ENCODE measurements around the gene CLC. TPM values are rescaled to one million over a fixed set of nuclear protein-coding genes. Genes with fewer than 3 reads are reported as not detected.

Gene CLC
- total RNA-seq, 6 experiments from 2014 or later = not detected

DNA sequence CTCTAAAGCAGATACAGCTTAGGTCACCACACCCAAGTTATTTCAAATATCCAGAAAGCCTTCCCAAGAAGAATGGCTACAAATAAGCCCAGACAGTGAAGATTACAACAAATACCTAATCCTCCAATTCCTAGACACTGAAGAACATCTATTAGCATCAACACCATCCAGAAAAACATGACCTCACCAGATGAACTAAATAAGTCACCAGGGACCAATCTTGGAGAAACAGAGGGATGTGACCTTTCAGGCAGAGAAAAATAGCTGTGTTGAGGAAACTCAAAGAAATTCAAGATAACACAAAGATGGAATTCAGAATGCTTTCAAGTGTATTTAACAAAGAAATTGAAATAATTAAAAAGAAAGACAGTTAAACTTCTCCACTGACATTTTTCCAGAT lies 15.0 kb upstream of the CLC start:
- Histone ChIP-seq H3K27me3 (no peaks in the 10 kb centered on the region), H3K9me3 (no peaks in the 10 kb centered on the region), H3K4me1 (no peaks in the 10 kb centered on the region), H3K4me3 (no peak overlapping the region), H3K36me3 (no peaks in the 10 kb centered on the region), H3K27ac (no peak overlapping the region)
- TF ChIP-seq, protein P1, sequence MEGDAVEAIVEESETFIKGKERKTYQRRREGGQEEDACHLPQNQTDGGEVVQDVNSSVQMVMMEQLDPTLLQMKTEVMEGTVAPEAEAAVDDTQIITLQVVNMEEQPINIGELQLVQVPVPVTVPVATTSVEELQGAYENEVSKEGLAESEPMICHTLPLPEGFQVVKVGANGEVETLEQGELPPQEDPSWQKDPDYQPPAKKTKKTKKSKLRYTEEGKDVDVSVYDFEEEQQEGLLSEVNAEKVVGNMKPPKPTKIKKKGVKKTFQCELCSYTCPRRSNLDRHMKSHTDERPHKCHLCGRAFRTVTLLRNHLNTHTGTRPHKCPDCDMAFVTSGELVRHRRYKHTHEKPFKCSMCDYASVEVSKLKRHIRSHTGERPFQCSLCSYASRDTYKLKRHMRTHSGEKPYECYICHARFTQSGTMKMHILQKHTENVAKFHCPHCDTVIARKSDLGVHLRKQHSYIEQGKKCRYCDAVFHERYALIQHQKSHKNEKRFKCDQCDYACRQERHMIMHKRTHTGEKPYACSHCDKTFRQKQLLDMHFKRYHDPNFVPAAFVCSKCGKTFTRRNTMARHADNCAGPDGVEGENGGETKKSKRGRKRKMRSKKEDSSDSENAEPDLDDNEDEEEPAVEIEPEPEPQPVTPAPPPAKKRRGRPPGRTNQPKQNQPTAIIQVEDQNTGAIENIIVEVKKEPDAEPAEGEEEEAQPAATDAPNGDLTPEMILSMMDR (IDR thresholded peaks at IDR 0.05) = no peak
- no peak for TF ChIP-seq POLR2A (IDR thresholded peaks at IDR 0.05)
- ATAC-seq (no peak), DNase-seq (no peak)
- intact Hi-C loops (cut with DNase I) = no loop called here

DNA sequence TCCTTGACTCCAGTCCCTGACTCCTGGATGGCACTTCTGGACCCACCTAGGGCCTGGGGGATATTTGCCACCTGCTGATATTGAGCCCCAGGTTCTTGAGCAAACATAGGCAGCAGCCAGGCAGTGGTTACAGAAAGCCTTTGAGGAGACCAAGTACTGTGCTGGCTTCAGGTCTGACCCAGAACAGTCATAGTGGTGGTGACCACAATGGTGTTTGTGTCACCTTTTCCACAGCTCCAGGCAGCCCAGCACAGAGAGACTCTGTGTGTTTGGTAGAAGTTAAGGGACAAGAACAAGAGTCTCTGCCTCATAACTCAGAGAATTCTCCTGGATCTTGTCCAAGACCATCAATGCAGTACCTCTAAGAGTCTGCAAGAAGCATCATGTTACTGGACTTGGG lies 14.6 kb upstream of the CLC start:
- Histone ChIP-seq H3K27ac (no peak overlapping the region), H3K9me3 (no peaks in the 10 kb centered on the region), H3K27me3 (no peaks in the 10 kb centered on the region), H3K4me1 (no peaks in the 10 kb centered on the region), H3K36me3 (no peaks in the 10 kb centered on the region), H3K4me3 (no peak overlapping the region)
- DNase-seq (no peak), ATAC-seq (no peak)
- no peak for TF ChIP-seq POLR2A (IDR thresholded peaks at IDR 0.05)
- TF ChIP-seq, protein P1 (IDR thresholded peaks at IDR 0.05) = no peak
- intact Hi-C loops (cut with DNase I) = no loop called here

DNA sequence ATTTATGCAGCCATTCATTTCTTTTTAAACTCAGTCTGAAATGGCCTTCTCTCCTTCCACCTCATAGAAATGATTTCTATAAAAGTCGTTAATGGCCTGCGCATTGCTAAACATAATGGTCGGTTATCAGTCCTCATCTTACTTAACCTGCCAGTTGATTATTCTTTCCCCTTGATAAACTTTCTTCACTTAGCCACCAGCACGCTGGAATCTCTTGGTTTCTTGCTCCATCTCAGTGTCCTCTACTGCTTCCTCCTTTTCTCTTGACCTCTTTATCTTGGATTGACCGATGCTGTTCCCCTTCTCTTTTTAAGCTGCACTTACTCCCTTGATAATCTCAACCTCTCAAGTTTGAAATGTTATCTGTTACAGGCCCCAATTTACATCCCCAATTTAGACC lies 12.2 kb upstream of the CLC start:
- no peaks in the 10 kb centered on the region for H3K36me3 ChIP-seq
- H3K27me3 ChIP-seq = no peaks in the 10 kb centered on the region
- TF ChIP-seq POLR2A (IDR thresholded peaks at IDR 0.05) = no peak
- no peaks in the 10 kb centered on the region for H3K4me1 ChIP-seq
- WGBS (ENCODE audit: insufficient coverage, low coverage, low lambda C conversion rate, missing lambda C conversion rate) = 55% methylated on average over 5 of the region's 5 CpGs
- no peak for ATAC-seq
- intact Hi-C loops (cut with DNase I) = no loop called here
- no peaks in the 10 kb centered on the region for H3K9me3 ChIP-seq
- no peak overlapping the region for H3K4me3 ChIP-seq
- DNase-seq = no peak
- H3K27ac ChIP-seq = no peak overlapping the region

DNA sequence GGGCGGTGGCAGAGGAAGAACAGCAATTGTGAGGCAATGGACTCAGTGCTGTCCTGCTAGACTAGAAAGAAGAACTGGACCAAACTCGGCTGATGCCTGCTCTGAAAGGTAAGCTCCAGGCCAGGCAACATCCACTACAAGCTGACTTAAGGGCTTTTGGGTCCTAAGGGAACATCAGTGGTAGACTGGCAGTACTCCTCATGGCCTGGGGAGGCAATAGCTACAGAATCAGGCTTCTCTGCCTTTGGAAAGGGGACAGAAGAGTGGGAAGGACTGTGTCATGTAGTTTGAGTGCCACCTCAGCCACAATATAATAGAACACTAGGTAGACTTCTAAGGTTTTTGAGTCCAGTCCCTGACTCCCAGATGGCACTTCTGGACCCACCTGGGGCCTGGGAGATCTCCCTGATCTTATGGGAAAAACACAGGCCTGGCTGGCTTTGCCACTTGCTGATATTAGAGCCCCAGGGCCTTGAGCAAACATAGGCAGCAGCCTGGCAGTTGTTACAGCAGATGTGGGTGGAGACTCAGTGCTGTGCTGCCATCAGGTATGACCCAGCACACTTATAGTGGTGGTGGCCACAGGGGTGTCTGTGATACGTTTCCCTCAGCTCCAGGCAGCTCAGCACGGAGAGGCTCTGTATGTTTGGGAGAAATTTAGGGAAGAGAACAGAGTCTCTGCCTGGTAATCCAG lies 9.2 kb upstream of the CLC start:
- Histone ChIP-seq H3K9me3 (no peaks in the 10 kb centered on the region), H3K27ac (no peak overlapping the region), H3K4me3 (no peak overlapping the region), H3K36me3 (no peaks in the 10 kb centered on the region), H3K4me1 (no peaks in the 10 kb centered on the region), H3K27me3 (peaks cover 0 to 4% of the 10 kb centered on the region in 2 donors)
- DNase-seq (no peak), ATAC-seq (no peak)
- WGBS (ENCODE audit: insufficient coverage, low coverage, low lambda C conversion rate, missing lambda C conversion rate) = 17% methylated on average over 1 of the region's 4 CpGs
- no peak for TF ChIP-seq POLR2A (IDR thresholded peaks at IDR 0.05)
- TF ChIP-seq, protein P1 (IDR thresholded peaks at IDR 0.05) = no peak
- intact Hi-C loops (cut with DNase I) = no loop called here

DNA sequence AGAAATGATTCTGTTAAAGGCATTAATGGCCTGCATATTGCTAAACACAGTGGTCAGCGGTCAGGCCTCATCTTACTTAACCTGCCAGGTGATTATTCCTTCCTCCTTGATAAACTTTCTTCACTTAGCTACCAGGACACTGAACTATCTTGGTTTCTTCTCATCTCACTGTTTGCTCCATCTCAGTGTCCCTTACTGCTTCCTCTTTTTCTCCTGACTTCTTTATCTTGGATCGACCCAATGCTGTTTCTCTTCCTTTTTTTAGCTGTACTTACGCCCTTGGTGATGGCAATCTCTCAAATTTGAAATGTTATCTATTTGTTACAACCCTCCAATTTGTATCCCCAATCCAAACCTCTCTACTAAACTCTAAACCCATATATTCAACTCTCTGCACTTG lies 7.8 kb upstream of the CLC start:
- H3K36me3 ChIP-seq = no peaks in the 10 kb centered on the region
- H3K27ac ChIP-seq = no peak overlapping the region
- no peaks in the 10 kb centered on the region for H3K9me3 ChIP-seq
- intact Hi-C loops (cut with DNase I) = no loop called here
- ATAC-seq = no peak
- peaks cover 0 to 4% of the 10 kb centered on the region in 2 donors for H3K27me3 ChIP-seq
- H3K4me3 ChIP-seq = no peak overlapping the region
- no peaks in the 10 kb centered on the region for H3K4me1 ChIP-seq
- no peak for DNase-seq
- TF ChIP-seq, protein P1 (IDR thresholded peaks at IDR 0.05) = no peak
- no peak for TF ChIP-seq POLR2A (IDR thresholded peaks at IDR 0.05)
- 50% methylated on average over 3 of the region's 3 CpGs for WGBS (ENCODE audit: insufficient coverage, low coverage, low lambda C conversion rate, missing lambda C conversion rate)
